ENCODE data around the gene CANX.
"Not testable (repeated sequence)": the region's sequence is repeated elsewhere in the genome, so short reads cannot be mapped to it uniquely, and the experiment has no call there.

The CANX gene, protein sequence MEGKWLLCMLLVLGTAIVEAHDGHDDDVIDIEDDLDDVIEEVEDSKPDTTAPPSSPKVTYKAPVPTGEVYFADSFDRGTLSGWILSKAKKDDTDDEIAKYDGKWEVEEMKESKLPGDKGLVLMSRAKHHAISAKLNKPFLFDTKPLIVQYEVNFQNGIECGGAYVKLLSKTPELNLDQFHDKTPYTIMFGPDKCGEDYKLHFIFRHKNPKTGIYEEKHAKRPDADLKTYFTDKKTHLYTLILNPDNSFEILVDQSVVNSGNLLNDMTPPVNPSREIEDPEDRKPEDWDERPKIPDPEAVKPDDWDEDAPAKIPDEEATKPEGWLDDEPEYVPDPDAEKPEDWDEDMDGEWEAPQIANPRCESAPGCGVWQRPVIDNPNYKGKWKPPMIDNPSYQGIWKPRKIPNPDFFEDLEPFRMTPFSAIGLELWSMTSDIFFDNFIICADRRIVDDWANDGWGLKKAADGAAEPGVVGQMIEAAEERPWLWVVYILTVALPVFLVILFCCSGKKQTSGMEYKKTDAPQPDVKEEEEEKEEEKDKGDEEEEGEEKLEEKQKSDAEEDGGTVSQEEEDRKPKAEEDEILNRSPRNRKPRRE

GRCh38 chr5:179698935-179699615 is at the start of gene CANX:
CANX (plus strand) TSS chr5:179698967; CDS start chr5:179705682, 6,715 bp downstream.
- DNase-seq = peak in 1 of 2 donors; percentile 1

- DNase-seq = not testable (repeated sequence)
These were observed 49.5 kb upstream of the CANX start for GRCh38 chr5:179649166-179649703.

- not testable (repeated sequence) for DNase-seq
These were observed 48.5 kb upstream of the CANX start for GRCh38 chr5:179650245-179650644.

DNA sequence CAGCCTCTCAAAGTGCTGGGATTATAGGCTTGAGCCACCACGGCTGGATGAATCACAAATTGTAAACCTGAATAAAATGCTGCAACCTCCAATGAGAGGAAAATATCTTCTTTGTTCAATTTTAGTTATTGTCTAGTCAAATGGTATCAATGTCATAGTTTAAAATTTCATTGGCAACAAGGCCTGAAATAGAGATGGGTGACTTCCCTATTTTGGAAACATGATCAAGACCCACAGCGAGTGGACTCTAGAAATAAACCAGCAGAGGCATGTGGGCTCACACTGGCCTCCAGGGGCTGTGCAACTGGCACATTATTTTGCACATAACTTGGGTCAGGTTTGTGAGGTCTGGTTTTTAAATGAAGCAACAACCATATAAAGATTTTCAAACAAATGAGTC is 45.6 kb upstream of the CANX start:
- DNase-seq = not testable (repeated sequence)

- not testable (repeated sequence) for DNase-seq
These were observed 41.2 kb upstream of the CANX start for GRCh38 chr5:179657302-179658178.

- DNase-seq = not testable (repeated sequence)
These were observed 40.4 kb upstream of the CANX start for GRCh38 chr5:179658179-179658856.

DNA sequence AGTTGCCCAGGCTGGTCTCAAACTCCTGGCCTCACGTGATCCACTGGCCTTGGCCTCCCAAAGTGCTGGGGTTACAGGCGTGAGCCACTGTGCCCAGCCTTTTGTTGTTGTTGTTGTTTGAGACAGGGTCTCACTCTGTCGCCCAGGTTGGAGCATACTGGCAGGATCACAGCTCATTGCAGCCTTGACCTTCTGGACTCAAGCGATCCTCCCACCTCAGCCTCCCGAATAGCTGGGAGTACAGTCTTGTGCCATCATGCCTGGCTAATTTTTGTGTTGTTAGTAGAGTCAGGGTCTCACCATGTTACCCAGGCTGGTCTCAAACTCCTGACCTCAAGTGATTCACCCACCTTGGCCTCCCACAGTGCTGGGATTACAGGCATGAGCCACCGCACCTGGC is 37.1 kb upstream of the CANX start:
- not testable (repeated sequence) for DNase-seq

GRCh38 chr5:179668391-179668790 is 30.4 kb upstream of the CANX start:
- no peak for DNase-seq

DNA sequence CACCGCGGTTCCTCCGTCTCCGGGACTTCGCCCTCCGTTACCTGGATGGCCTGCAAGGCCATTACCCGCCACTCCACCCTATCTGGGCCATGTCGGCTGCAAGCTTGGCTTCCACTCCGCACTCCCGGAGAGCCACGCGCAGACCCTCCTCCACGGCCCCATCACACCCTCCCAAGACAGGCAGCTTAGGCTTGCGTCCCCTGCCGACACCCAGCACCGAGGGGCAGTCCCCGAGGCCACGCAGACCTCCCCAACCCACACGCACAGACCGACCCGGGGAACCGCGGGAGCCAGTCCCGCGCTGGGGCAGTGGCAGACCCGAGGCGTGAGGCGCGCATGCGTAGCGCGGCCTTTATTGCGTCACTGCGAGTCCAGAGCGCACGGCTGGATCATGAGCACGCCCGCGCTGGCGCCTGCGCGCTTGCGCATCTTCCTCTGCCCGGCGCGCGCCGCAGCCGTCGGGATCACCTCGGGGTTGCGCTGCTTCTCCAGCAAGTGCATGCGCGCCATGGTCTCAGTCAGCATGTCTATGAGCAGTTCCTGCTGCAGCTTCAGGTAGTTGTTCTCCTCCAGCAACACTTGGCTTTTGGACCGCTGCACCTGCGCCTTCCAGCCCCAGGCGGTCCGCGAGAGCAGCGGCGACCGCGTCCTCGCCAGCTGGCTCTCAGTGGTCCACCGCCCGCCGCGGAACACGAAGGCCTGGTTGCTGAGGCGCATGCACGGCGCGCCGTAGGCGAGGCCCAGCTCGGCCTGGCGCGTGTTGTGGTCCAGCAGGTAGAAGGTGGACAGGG is 20.3 kb upstream of the CANX start:
- DNase-seq = peak; percentile 84 to 87

DNA sequence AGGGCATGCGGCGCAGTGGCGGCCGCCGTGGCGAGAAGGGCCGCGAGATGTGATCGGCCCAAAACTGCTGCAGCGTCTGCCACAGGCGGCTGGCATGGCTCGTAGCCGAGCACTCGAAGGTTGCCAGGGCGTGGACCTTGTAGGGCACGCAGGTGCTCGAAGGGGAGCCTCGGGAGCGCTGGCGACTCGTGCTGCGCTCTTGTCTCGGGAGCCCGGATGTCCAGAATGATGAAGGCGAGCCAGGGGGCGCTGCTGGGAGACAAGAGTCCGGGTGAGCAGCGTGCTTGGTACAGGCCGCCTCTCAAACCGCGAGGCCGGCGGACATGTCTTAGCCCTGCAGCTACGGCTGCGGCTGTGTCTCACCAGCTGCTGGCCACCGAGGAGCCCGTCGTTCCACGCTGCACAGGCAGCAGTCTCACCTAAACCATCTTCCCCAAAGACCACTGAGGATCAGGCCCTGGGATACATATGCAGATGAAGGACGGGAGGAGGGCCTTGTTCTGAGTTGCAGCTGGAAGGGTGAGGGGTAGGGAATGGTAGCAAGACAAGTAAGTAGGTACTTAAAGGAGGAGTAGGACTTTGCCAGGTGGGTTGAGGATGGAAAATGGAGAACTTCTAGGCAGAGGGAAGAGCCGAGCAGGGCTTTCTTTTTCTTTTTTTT is 19.6 kb upstream of the CANX start:
- peak in 1 of 2 donors; percentile 52 for DNase-seq

- DNase-seq = no peak
These were observed 18.6 kb upstream of the CANX start for GRCh38 chr5:179680014-179680779.

DNA sequence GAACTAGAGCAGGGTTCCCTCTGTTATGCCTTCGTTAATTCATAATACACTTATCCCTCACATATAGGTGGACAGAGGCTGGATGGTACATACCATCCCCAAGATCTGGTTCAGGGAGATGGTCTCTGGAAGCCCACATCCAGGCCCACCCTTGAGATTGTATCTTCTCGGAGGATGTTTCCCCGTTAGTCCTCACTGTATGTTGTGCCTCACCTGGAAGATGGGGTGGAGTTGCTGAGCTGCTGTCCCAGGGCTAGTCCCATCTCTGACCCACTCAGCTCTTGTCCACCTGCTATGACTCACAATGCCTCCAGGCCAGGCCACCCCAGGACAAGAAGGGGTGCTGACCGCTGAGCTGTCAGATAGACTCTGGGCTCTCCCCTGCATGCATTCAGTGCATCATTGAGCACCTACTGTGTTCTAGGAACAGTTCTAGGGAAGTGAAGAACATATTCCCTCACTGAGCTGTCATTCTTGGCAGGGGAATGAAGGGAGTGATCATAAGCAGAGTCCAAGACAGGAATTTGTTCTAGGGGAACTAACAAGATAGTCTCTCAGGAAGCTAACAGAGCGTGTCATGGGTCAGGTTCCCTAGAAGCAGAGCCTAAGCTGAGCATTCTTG is 17.9 kb upstream of the CANX start, which contains the start of gene CBY3:
CBY3 (minus strand) TSS at position 255 of the 622 bp plus-strand sequence; CDS start at position 139, 116 bp downstream.
- no peak for DNase-seq

DNA sequence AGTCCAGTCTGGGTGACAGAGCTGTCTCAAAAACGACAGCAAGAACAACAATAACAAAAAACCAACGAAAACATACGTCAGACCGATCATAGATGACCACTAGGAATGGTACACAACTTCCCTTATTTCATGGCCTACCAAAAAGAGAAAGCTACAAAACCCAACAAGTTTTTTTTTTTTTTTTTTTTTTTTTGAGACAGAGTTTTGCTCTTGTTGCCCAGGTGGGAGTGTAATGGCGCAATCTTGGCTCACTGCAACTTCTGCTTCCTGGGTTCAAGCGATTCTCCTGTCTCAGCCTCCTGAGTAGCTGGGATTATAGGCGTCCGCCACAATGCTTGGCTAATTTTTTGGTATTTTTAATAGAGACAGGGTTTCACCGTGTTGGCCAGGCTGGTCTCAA is 9.6 kb upstream of the CANX start:
- not testable (repeated sequence) for DNase-seq

DNA sequence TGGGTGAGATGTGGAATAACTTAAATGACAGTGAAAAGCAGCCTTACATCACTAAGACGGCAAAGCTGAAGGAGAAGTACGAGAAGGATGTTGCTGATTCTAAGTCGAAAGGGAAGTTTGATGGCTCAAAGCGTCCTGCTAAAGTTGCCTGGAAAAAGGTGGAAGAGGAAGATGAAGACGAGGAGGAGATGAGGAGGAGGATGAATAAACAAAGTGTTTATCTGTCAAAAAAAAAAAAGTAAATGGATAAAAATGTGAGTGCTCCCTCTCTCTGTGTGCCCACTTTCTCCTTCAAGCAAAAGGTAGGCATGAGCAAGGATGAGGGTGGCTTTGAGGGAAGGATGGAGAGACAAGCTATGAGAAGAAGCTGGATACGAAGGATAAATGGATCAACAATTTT is 4.2 kb upstream of the CANX start:
- DNase-seq = no peak

DNA sequence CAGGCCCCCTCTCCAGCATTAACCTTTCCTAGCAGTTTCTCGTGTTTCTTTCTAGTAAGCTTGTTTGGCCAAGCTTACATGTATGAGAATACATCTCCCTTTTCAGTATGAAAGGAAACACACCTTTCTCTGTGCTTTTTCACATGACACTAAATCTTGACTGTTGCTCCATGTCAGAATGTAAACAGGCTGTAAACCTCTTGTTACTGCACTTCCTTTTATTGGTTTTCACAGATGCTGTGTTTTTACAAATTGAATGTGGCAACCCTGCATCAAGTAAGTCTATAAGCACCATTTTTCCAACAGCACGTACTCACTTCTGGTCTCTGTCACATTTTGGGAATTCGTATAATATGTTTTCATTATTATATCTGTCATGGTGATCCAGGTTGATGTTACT is 2.2 kb upstream of the CANX start:
- DNase-seq = no peak

DNA sequence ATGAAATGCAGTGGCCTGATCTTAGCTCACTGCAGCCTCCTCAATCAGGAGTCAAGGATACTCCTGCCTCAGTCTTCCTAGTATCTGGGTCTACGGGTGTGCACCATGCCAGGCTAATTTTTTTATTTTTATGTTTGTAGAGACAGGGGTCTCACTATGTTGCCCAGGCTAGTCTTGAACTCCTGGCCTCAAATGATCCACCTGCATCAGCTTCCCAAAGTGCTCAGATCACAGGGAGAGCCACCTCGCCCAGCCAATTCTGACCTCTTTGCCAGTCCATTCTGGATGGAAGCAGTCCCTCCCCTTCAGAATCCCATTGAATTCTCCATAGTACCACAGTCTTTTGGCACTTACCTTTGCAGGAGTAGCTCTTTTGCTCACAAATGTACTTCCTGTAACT is 1.7 kb upstream of the CANX start:
- no peak for DNase-seq

DNA sequence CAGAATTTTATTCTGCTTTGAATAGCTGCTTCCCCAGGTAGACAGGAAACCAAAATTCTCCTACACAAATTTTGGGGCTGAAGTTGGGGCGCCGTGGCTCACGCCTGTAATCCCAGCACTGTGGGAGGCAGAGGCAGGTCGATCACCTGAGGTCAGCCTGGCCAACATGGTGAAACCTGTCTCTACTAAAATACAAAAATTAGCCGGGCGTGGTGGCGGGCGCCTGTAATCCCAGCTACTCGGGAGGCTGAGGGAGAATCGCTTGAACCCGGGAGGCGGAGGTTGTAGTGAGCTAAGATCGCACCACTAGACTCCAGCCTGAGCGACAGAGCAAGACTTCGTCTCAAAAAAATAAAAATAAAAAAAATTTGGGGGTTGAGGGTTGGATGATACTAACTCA is 1.2 kb upstream of the CANX start:
- DNase-seq = not testable (repeated sequence)

- DNase-seq = peak; percentile 98 to 100
These were observed 503 bp upstream of the CANX start for GRCh38 chr5:179697993-179698934.

Data from hippocampal formation (tissue), 2 donors.